ENCODE results near the gene ANKRD12.
A peak's percentile ranks its signal among the peaks of the same experiment; 100 is the strongest.

ANKRD12 gene

DNA sequence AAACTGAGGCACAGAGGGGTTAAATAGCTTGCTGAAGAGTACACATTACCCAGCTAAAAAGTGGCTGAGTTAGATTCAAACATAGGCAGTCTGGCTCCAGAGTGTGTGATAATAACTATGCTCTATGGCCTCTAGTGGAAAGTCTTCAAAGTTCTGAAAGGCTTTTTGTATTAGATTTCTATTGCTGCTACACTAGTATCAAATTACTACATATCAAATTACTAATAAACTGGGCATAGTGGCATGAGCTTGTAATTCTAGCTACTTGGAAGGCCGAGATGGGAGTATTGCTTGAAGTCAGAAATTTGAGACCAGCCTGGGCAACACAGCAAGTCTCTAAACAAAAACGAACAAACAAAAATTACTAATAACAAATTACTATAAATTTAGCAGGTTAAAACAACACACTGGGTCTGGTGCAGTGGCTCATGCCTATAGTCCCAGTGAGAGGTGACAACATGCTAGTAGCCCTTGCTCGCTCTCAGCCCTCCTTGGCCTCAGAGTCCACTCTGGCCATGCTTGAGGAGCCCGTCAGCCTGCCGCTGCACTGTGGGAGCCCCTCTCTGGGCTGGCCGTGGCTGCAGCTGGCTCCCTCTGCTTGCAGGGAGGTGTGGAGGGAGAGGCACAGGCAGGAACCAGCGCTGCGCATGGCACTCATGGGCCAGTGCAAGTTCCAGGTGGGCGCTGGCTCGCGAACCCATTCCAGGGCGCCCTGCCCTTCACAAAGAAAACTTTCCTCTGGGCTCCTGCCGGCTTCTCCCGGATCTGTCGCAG, 159.8 kb downstream of the ANKRD12 start:
- no peak for DNase-seq

DNA sequence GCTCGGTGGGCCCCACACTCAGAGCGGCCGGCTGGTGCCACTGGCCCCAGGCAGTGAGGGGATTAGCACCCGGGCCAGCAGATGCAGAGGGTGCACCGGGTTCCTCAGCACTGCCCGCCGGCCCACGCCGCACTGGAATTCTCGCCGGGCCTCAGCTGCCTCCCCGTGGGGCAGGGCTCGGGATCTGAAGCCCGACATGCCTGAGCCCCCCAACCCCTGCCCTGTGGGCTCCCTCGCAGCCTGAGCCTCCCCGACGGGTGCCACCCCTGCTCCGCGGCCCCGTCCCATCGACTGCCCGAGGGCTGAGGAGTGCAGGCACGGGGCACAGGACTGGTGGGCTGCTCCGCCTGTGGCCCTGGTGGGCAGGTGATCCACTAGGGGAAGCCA, 160.4 kb downstream of the ANKRD12 start:
- no peak for DNase-seq

DNA sequence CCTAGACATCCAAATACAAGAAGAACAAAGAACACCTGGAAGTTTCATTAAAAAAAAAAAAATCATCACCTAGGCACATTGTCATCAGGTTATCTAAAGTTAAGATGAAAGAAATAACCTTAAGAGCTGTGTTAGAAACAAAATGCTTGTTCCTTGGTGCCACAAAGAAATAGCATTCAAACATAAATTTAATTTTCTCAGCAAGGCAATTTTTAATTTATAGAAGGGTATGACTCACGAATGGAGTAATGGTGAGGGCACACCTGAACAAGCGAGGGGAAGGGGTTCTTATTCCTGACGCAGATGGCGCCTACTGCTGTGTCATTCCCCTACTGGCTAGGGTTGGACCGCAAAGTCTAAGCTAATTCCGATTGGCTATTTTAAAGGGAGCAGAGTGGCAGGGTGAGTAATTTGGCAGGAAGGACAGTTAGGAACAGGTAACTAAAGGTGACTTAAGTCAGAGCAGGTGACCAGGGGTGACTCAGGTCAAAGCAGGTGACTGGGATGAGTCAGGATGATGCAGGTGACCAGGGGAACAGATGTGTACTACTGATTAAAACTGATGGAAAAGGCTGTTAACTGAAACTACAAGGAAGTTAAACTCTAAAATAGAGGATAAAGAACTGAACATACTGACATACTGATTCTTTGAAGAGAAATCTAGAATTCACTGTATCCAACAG, 167.9 kb downstream of the ANKRD12 start:
- DNase-seq = no peak

DNA sequence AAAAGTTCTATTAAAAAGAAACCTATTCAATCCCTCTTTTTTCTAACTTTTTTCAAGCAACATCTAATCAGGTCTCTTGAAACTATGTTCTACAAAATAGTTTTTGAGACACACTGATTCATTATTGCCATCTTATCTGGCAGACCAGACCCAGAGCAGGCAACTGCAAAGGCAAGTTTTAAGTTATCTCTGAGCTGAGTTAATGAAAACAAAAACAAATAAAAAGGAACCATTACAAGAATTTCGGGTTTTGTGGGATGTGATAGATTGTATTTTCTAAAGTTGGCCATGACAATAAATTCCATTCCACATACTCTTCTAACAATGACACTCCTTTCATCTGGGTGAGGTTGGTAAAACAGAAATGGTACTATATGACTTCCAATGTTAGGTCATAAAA, 182.8 kb downstream of the ANKRD12 start:
- DNase-seq = no peak

GRCh38 chr18:9321017-9321452, 184.5 kb downstream of the ANKRD12 start:
- no peak for DNase-seq

DNA sequence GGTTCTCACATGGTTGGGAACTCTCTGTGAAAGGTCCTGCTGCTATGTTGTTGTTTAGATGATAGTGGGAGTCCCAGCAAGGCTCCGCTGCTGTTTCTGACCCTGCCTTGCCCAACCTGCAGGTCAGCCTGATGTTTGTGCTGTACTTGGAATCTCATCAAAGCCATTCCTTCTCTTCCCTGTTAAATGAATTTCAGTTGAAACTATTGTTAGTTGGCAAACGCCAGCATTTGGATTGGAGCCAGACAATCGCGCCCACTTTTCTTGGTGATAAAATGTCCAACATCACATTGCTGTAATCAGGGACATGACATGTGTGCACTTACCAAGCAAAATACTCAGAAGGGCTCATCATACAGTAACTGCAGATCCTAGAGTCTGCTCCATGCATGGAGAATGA, 185.2 kb downstream of the ANKRD12 start:
- no peak for DNase-seq

GRCh38 chr18:9322744-9323143, 186.2 kb downstream of the ANKRD12 start:
- DNase-seq = no peak

DNA sequence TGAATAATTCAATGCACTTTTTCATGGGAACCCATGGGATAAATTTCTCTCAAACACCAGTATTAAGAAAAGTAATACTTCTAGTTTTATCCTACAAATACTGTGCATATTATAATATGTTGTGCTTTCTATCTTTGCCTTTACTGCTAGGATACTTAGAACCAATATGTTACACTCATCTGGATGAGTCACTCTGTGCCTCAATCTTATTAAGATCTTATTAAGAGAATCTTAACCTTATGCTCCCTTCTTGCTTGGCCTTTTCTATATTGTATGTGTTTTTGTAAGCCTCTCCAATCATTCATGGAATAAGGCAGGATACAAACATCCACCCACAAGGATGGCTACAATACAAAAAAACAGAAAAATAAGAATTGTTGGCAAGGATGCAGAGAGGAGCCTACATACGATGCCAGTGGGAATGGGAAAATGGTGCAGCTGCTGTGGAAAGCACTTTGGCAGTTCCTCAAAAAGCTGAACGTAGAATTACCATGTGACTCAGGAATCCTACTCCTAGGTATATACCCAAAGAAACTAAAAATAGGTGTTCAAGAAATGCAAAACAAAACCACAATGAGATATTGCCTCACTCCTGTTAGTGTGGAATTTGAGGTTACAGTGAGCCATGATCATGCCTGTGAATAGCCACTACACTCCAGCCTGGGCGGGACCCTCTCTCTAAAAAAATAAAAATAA, 187.3 kb downstream of the ANKRD12 start:
- no peak for DNase-seq

- DNase-seq = no peak
These were observed 189.1 kb downstream of the ANKRD12 start for GRCh38 chr18:9325716-9326115.

GRCh38 chr18:9328776-9329175, 192.2 kb downstream of the ANKRD12 start:
- DNase-seq = no peak

- no peak for DNase-seq
These were observed 192.9 kb downstream of the ANKRD12 start for GRCh38 chr18:9329471-9329870.

GRCh38 chr18:9330419-9330818, 193.8 kb downstream of the ANKRD12 start:
- no peak for DNase-seq

DNA sequence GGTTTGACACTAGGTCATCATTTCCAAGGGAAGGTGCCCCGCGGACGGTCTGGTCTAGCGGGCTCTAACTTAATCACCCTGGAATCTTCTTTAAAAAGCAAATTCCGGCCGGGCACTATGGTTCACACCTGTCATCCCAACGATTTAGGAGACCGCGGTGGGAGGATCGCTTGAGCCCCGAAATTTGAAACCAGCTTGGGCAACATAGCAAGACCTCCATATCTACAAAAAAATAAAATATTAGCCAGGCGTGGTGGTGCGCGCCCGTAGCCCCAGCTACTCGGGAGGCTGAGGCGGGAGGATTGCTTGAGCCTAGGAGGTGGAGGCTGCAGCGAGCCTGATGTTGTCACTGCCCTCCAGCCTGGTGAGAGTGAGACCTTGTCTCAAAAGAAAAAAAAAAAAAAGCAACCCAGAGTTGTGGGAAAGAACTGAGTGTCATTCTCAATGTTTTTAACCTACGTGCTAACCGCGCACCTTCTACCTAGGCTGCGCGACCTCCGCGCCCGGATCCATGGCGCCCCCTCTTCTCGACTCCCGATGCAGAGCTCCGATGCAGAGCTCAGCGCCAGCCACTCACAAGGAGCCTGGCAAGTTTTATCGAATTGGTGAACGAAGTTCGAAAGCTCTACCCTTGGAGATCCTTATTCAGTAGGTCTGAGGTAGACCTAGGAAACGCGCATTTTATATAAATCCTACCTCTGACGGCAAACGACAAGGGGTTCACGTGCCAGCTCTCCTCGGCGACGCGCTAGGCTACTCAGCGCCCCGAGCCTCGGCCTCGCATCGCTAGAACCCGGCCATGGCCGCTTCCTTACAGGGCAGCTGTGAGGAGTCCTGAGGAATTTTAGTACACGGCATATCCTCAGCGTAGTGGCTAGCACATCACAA, 197.1 kb downstream of the ANKRD12 start:
- no peak for DNase-seq

DNA sequence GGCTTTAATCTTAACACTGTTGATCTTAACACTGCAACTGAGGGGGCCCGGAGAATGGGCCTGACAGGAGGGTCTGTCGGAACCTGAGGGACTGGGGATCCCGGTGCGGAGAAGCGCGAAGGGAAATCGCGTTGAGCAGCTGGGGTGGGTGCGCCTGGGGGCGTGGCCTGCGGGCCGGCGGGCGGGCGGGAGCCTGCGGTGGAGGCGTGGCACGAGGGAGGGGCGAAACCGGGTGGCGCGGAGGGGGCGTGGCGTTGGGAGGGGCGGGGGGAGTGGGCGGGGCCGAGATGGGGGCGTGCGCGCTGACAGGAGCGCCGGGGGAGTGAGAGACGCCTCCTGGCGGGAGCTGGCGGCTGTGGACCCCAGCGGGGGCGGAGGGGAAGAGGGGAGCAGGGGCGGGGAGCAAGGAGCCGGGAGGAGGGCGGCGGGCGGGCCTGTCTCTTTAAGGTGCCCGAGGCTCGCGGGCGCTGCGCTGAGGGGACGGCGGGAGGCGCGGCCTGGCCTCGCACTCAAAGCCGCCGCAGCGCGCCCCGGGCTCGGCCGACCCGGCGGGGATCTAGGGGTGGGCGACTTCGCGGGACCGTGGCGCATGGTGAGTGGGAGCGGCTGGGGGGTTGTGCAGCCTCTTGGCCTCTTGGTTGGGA, 197.9 kb downstream of the ANKRD12 start, which contains the start of gene TWSG1:
TWSG1 (plus strand) TSS at position 445 of the 644 bp plus-strand sequence. CDS start 2,457 bp downstream, outside the sequence.
- peak; percentile 98 for DNase-seq

GRCh38 chr18:9334973-9335696, 198.6 kb downstream of the ANKRD12 start:
- no peak for DNase-seq
